ENCODE results near the gene PARD6A. TPM values are rescaled to one million over a fixed set of nuclear protein-coding genes. Genes with fewer than 3 reads are reported as not detected.

Gene PARD6A
- total and polyA plus RNA-seq, 2 of the 13 experiments (the other 11 are each of a cell fraction or from before 2014, with no cell fraction given): 3.5 to 4.3 TPM

DNA sequence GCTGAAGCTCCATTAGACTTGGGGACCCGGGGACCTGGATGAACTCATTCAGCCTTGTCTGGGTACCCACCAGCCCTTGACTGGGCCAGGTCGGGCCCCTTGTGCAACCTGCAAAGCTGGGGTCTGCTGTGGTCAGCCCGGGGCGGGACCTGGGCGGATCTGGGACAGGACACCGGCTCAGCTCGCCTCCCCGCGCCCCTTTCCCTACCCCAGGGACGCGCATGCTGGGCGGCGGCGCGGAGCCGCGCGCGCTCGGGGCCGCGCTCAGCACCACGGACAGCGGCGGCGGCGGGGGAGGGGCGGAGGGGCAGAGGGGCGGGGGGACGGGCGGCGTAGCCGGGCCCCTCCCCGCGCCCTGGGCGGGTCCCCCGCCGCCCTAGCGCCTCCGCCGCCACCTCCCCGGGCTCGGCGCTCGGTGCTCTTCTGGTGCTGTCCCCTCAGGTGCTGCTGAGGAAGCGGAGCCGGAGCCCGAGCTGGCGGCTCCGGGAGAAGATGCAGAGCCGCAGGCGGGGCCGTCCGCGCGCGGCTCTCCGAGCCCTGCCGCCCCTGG, 8.1 kb upstream of the PARD6A start (continued):
- TF ChIP-seq, protein P1, sequence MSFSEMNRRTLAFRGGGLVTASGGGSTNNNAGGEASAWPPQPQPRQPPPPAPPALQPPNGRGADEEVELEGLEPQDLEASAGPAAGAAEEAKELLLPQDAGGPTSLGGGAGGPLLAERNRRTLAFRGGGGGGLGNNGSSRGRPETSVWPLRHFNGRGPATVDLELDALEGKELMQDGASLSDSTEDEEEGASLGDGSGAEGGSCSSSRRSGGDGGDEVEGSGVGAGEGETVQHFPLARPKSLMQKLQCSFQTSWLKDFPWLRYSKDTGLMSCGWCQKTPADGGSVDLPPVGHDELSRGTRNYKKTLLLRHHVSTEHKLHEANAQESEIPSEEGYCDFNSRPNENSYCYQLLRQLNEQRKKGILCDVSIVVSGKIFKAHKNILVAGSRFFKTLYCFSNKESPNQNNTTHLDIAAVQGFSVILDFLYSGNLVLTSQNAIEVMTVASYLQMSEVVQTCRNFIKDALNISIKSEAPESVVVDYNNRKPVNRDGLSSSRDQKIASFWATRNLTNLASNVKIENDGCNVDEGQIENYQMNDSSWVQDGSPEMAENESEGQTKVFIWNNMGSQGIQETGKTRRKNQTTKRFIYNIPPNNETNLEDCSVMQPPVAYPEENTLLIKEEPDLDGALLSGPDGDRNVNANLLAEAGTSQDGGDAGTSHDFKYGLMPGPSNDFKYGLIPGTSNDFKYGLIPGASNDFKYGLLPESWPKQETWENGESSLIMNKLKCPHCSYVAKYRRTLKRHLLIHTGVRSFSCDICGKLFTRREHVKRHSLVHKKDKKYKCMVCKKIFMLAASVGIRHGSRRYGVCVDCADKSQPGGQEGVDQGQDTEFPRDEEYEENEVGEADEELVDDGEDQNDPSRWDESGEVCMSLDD (CRISPR knock-in tag; IDR thresholded peaks at IDR 0.05; ENCODE audit: borderline replicate concordance): no peak
- TF ChIP-seq, protein P2, sequence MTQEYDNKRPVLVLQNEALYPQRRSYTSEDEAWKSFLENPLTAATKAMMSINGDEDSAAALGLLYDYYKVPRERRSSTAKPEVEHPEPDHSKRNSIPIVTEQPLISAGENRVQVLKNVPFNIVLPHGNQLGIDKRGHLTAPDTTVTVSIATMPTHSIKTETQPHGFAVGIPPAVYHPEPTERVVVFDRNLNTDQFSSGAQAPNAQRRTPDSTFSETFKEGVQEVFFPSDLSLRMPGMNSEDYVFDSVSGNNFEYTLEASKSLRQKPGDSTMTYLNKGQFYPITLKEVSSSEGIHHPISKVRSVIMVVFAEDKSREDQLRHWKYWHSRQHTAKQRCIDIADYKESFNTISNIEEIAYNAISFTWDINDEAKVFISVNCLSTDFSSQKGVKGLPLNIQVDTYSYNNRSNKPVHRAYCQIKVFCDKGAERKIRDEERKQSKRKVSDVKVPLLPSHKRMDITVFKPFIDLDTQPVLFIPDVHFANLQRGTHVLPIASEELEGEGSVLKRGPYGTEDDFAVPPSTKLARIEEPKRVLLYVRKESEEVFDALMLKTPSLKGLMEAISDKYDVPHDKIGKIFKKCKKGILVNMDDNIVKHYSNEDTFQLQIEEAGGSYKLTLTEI (CRISPR knock-in tag; conservative IDR thresholded peaks at IDR 0.05): no peak
- TF ChIP-seq WIZ (CRISPR knock-in tag; IDR thresholded peaks at IDR 0.05) (0 out of 2 replicates have a peak, but pooled peaks have one; percentile 45), HNRNPL (IDR thresholded peaks at IDR 0.05; ENCODE audit: low read depth, low read length) (no peak), ZNF883 (CRISPR knock-in tag; IDR thresholded peaks at IDR 0.05; ENCODE audit: not compliant biosample characterization) (peak; percentile 62), ZNF264 (CRISPR knock-in tag; IDR thresholded peaks at IDR 0.05) (no peak), EZH2 (conservative IDR thresholded peaks at IDR 0.05; ENCODE audit: low read depth, low read length) (no peak), MAZ (IDR thresholded peaks at IDR 0.05; ENCODE audit: borderline replicate concordance, low read depth, low read length) (no peak; the same call in 1 of the 2 replicates), MAZ (CRISPR knock-in tag; IDR thresholded peaks at IDR 0.05; ENCODE audit: low read depth) (peak; percentile 66), ARHGAP35 (CRISPR knock-in tag; IDR thresholded peaks at IDR 0.05; ENCODE audit: borderline replicate concordance) (no peak), GATAD1 (CRISPR knock-in tag; IDR thresholded peaks at IDR 0.05) (no peak), MAF1 (CRISPR knock-in tag; IDR thresholded peaks at IDR 0.05; ENCODE audit: borderline replicate concordance) (no peak)
- TF ChIP-seq, protein P3, sequence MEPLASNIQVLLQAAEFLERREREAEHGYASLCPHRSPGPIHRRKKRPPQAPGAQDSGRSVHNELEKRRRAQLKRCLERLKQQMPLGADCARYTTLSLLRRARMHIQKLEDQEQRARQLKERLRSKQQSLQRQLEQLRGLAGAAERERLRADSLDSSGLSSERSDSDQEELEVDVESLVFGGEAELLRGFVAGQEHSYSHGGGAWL (CRISPR knock-in tag; IDR thresholded peaks at IDR 0.05): peak; percentile 67; the same call in 1 of the 2 replicates
- TF ChIP-seq, protein P4, sequence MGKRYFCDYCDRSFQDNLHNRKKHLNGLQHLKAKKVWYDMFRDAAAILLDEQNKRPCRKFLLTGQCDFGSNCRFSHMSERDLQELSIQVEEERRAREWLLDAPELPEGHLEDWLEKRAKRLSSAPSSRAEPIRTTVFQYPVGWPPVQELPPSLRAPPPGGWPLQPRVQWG (CRISPR knock-in tag; IDR thresholded peaks at IDR 0.05; ENCODE audit: borderline replicate concordance, low read depth): no peak
- TF ChIP-seq, protein P5, sequence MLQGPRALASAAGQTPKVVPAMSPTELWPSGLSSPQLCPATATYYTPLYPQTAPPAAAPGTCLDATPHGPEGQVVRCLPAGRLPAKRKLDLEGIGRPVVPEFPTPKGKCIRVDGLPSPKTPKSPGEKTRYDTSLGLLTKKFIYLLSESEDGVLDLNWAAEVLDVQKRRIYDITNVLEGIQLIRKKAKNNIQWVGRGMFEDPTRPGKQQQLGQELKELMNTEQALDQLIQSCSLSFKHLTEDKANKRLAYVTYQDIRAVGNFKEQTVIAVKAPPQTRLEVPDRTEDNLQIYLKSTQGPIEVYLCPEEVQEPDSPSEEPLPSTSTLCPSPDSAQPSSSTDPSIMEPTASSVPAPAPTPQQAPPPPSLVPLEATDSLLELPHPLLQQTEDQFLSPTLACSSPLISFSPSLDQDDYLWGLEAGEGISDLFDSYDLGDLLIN (CRISPR knock-in tag; IDR thresholded peaks at IDR 0.05; ENCODE audit: borderline replicate concordance): no peak
- TF ChIP-seq, protein P6, sequence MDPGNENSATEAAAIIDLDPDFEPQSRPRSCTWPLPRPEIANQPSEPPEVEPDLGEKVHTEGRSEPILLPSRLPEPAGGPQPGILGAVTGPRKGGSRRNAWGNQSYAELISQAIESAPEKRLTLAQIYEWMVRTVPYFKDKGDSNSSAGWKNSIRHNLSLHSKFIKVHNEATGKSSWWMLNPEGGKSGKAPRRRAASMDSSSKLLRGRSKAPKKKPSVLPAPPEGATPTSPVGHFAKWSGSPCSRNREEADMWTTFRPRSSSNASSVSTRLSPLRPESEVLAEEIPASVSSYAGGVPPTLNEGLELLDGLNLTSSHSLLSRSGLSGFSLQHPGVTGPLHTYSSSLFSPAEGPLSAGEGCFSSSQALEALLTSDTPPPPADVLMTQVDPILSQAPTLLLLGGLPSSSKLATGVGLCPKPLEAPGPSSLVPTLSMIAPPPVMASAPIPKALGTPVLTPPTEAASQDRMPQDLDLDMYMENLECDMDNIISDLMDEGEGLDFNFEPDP (CRISPR knock-in tag; conservative IDR thresholded peaks at IDR 0.05): no peak
- TF ChIP-seq, protein P7, sequence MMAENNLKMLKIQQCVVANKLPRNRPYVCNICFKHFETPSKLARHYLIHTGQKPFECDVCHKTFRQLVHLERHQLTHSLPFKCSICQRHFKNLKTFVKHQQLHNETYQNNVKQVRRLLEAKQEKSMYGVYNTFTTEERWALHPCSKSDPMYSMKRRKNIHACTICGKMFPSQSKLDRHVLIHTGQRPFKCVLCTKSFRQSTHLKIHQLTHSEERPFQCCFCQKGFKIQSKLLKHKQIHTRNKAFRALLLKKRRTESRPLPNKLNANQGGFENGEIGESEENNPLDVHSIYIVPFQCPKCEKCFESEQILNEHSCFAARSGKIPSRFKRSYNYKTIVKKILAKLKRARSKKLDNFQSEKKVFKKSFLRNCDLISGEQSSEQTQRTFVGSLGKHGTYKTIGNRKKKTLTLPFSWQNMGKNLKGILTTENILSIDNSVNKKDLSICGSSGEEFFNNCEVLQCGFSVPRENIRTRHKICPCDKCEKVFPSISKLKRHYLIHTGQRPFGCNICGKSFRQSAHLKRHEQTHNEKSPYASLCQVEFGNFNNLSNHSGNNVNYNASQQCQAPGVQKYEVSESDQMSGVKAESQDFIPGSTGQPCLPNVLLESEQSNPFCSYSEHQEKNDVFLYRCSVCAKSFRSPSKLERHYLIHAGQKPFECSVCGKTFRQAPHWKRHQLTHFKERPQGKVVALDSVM (CRISPR knock-in tag; IDR thresholded peaks at IDR 0.05): 0 out of 2 replicates have a peak, but pooled peaks have one; percentile 23

Data from HepG2 (cell line).